ENCODE measurements around the gene TACC2. TPM values are rescaled to one million over a fixed set of nuclear protein-coding genes. Genes with fewer than 3 reads are reported as not detected.

Gene TACC2
- total and polyA plus RNA-seq, 2 experiments from 2014 or later: 75.7 to 98.0 TPM

- peak overlapping the region; percentile 79 for H3K27ac ChIP-seq
- H3K36me3 ChIP-seq: peaks cover 7% of the 10 kb centered on the region
- H3K4me1 ChIP-seq (ENCODE audit: low read depth): peaks cover 35% of the 10 kb centered on the region
- H3K9me3 ChIP-seq (ENCODE audit: low read depth): no peaks in the 10 kb centered on the region
- H3K4me3 ChIP-seq: no peak overlapping the region
- H3K27me3 ChIP-seq: no peaks in the 10 kb centered on the region
- DNase-seq (ENCODE audit: low read depth in 1 of 2, low spot score in 1 of 2): no peak
- no peak for TF ChIP-seq CTCF (IDR thresholded peaks at IDR 0.05; ENCODE audit: low read depth, low read length)
Observed at GRCh38 chr10:122149561-122150505, 160.9 kb downstream of the TACC2 start.

GRCh38 chr10:122151121-122151694, 162.2 kb downstream of the TACC2 start:
- Histone ChIP-seq H3K27me3 (no peaks in the 10 kb centered on the region), H3K36me3 (no peaks in the 10 kb centered on the region), H3K4me3 (no peak overlapping the region), H3K27ac (peak overlapping the region; percentile 33), H3K9me3 (ENCODE audit: low read depth) (no peaks in the 10 kb centered on the region), H3K4me1 (ENCODE audit: low read depth) (peaks cover 42% of the 10 kb centered on the region)
- DNase-seq (ENCODE audit: low read depth in 1 of 2, low spot score in 1 of 2): no peak
- no peak for TF ChIP-seq CTCF (IDR thresholded peaks at IDR 0.05; ENCODE audit: low read depth, low read length)

- DNase-seq (ENCODE audit: low read depth in 1 of 2, low spot score in 1 of 2): peak in 1 of 2 donors; percentile 70
- TF ChIP-seq CTCF (IDR thresholded peaks at IDR 0.05; ENCODE audit: low read depth, low read length): no peak
- H3K27me3 ChIP-seq: no peaks in the 10 kb centered on the region
- no peaks in the 10 kb centered on the region for H3K36me3 ChIP-seq
- no peak overlapping the region for H3K4me3 ChIP-seq
- no peaks in the 10 kb centered on the region for H3K9me3 ChIP-seq (ENCODE audit: low read depth)
- H3K27ac ChIP-seq: no peak overlapping the region
- peaks cover 39% of the 10 kb centered on the region for H3K4me1 ChIP-seq (ENCODE audit: low read depth)
Observed at GRCh38 chr10:122152544-122152943, 163.6 kb downstream of the TACC2 start.

GRCh38 chr10:122154031-122154544, 165.1 kb downstream of the TACC2 start:
- H3K27me3 ChIP-seq: no peaks in the 10 kb centered on the region
- H3K9me3 ChIP-seq (ENCODE audit: low read depth): no peaks in the 10 kb centered on the region
- H3K4me1 ChIP-seq (ENCODE audit: low read depth): peaks cover 27% of the 10 kb centered on the region
- no peak for DNase-seq (ENCODE audit: low read depth in 1 of 2, low spot score in 1 of 2)
- peak overlapping the region; percentile 86 for H3K27ac ChIP-seq
- no peaks in the 10 kb centered on the region for H3K36me3 ChIP-seq
- H3K4me3 ChIP-seq: no peak overlapping the region
- no peak for TF ChIP-seq CTCF (IDR thresholded peaks at IDR 0.05; ENCODE audit: low read depth, low read length)

- H3K27me3 ChIP-seq: no peaks in the 10 kb centered on the region
- H3K9me3 ChIP-seq (ENCODE audit: low read depth): no peaks in the 10 kb centered on the region
- H3K4me3 ChIP-seq: no peak overlapping the region
- peak overlapping the region; percentile 86 for H3K27ac ChIP-seq
- H3K4me1 ChIP-seq (ENCODE audit: low read depth): peaks cover 27% of the 10 kb centered on the region
- H3K36me3 ChIP-seq: no peaks in the 10 kb centered on the region
- DNase-seq (ENCODE audit: low read depth in 1 of 2, low spot score in 1 of 2): peak; percentile 42 to 46
- no peak for TF ChIP-seq CTCF (IDR thresholded peaks at IDR 0.05; ENCODE audit: low read depth, low read length)
Observed at GRCh38 chr10:122154545-122155366, 165.8 kb downstream of the TACC2 start.

Measured in cardiac muscle cell (in vitro differentiated cells and primary cell).